Measurements from ENCODE around the gene FAM83E. TPM values are rescaled to one million over a fixed set of nuclear protein-coding genes. Genes with fewer than 3 reads are reported as not detected.

The FAM83E gene
- total RNA-seq, 2 experiments from 2014 or later, result 4.4 TPM

GRCh38 chr19:48646001-48646721, 31.3 kb upstream of the FAM83E start, which contains the start of gene CA11:
TSS of gene CA11 (minus strand) at chr19:48646187. CDS start at chr19:48645632, 555 bp downstream.
- Mint-ChIP-seq H3K27ac (peak within 1 kb of the TSS; percentile 78), H3K9me3 (no peaks in the 10 kb centered on the region), H3K27me3 (no peaks in the 10 kb centered on the region), H3K4me1 (peaks cover 28% of the 10 kb centered on the region), H3K4me3 (peak within 1 kb of the TSS; percentile 86), H3K36me3 (no peaks in the 10 kb centered on the region)
- DNase-seq, result peak; percentile 94

DNA sequence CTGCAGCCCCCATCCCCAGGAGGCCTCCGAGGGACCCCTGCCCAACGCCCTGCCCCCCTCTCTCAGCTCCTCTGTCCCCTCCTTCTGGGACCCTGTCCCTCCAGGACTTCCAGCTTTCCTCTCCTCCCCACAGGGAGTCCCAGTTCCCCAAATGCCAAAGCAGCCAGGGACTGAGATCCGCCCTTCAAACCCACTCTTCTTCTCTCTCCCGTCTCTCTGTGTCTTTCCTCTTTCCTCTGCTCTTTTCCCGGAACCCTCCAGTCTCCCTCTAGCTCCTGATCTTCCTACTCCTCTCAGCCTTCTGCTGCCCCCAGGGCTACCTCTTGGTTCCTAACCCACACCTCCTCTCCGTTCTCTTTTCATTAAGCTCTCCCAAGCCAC, 30.7 kb upstream of the FAM83E start:
- H3K4me3 Mint-ChIP-seq, result peak overlapping the region; percentile 86
- H3K36me3 Mint-ChIP-seq, result no peaks in the 10 kb centered on the region
- peak overlapping the region; percentile 77 for H3K27ac Mint-ChIP-seq
- H3K4me1 Mint-ChIP-seq, result peaks cover 28% of the 10 kb centered on the region
- DNase-seq, result no peak
- H3K9me3 Mint-ChIP-seq, result no peaks in the 10 kb centered on the region
- no peaks in the 10 kb centered on the region for H3K27me3 Mint-ChIP-seq

GRCh38 chr19:48644839-48645619, 30.2 kb upstream of the FAM83E start:
- Mint-ChIP-seq H3K27me3 (no peaks in the 10 kb centered on the region), H3K27ac (peak overlapping the region; percentile 78), H3K4me1 (peaks cover 28% of the 10 kb centered on the region), H3K36me3 (no peaks in the 10 kb centered on the region), H3K4me3 (peak overlapping the region; percentile 86), H3K9me3 (no peaks in the 10 kb centered on the region)
- peak; percentile 76 for DNase-seq

DNA sequence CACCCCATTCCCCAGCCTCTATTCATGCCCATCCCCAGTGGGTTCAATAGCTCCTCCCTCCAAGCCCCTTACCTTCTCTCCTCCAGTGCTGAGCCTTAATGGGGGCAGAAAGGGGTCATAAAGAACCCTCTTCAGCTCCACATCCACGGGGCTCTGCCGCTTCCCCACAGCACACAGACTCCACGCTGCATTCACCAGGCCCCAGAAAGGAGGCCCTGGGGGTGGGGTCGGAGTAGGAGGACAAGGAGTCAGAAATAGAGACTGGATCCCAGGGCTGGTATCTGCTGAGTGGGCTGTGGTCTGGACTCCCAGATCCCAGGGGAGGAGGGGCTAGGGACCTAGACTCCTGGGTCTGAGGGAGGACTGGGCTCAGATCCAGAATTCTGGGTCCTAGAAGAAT, 29.5 kb upstream of the FAM83E start:
- no peak overlapping the region for H3K27ac Mint-ChIP-seq
- H3K36me3 Mint-ChIP-seq, result no peaks in the 10 kb centered on the region
- peak overlapping the region; percentile 30 for H3K4me3 Mint-ChIP-seq

DNA sequence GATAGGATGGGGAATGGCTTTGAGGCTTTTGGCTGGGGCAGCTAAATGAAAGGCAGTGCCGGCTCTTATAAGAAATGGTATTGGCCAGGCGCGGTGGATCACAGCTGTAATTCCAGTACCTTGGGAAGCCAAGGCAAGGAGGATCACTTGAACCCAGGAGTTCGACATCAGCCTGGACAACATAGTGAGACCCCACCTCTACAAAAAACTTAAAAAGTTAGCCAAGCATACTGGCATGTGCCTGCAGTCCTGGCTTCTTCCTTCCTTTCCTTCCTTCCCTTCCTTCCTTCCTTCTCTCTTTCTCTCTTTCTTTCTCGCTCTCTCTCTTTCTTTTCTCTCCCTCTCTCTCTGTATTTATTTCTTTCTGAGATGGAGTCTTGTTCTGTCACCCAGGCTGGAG, 28.0 kb upstream of the FAM83E start:
- Mint-ChIP-seq H3K36me3 (peaks cover 10% of the 10 kb centered on the region), H3K9me3 (no peaks in the 10 kb centered on the region), H3K4me1 (peaks cover 35% of the 10 kb centered on the region), H3K27me3 (no peaks in the 10 kb centered on the region), H3K4me3 (no peak overlapping the region), H3K27ac (no peak overlapping the region)
- DNase-seq, result no peak

More for the DNA sequence above, 29.5 kb upstream of the FAM83E start:
- Mint-ChIP-seq H3K9me3 (no peaks in the 10 kb centered on the region), H3K27me3 (no peaks in the 10 kb centered on the region), H3K4me1 (peaks cover 27% of the 10 kb centered on the region)
- no peak for DNase-seq

DNA sequence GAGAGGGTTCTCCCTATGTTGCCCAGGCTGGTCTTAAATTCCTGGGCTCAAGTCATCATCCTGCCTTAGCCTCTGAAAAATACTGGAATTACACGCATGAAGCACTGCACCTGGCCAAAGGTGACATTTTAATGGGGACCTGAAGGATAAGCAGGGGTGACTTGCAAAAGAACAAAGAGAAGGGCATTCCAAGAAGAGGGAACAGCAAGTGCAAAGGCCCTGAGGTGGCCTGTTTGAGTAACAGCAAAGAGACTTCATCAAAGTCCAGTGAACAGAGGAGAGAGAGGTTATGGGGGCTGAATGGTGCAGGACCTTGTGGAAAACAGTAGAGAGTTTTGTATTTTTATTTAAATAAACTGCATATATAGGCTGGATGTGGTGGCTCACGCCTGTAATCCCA, 27.0 kb upstream of the FAM83E start:
- Mint-ChIP-seq H3K27ac (no peak overlapping the region), H3K36me3 (peaks cover 10% of the 10 kb centered on the region), H3K4me3 (no peak overlapping the region), H3K9me3 (no peaks in the 10 kb centered on the region), H3K27me3 (no peaks in the 10 kb centered on the region), H3K4me1 (peaks cover 39% of the 10 kb centered on the region)
- no peak for DNase-seq

DNA sequence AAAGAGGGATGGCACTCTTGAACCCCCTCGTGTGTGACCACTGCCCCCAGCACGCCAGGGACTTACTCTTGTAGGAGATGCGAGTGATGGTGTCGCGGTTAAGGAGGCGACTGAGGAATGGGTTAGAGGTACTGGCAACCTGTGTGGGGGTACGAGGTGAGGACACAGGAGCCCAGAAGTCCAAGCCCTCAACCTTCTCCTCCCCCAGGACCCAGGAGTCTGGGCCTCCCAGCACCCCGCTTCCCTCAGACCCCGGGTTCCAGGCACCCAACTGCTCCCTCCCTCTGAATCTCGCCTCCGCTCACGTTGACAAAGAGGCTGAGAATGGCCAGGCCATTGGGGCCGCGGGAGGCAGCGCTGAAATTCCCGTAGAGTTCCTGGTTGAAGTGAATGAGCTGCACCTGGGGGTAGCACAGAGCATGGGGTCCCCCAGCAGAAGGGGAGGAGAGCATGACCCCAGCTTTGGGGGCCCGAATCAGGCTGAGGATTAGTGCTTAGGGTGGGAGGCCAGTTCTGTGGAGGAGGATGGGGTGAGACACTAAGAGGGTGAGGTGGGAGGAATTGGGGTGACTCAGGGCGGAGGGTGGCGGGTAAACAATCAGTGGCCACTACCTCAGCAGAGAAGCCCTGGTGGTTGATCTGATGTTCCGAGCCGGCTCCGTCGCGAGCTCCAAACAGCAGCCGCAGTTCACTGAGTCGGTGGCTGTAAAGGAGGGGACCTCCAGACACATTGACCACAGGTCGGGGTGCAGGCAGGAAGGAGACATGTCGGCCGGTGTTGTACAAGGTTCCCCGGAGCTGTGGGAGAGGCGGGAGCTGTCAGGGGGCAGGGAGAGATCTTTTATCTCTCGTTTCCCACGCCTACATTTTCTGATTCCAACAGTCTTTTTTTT, 24.9 kb upstream of the FAM83E start:
- Mint-ChIP-seq H3K4me1 (peaks cover 35% of the 10 kb centered on the region), H3K36me3 (peaks cover 10% of the 10 kb centered on the region), H3K27me3 (no peaks in the 10 kb centered on the region), H3K4me3 (peak overlapping the region; percentile 45), H3K27ac (peak overlapping the region; percentile 51), H3K9me3 (no peaks in the 10 kb centered on the region)
- DNase-seq, result no peak

- H3K27ac Mint-ChIP-seq, result peak overlapping the region; percentile 98
- H3K4me1 Mint-ChIP-seq, result peaks cover 38% of the 10 kb centered on the region
- H3K36me3 Mint-ChIP-seq, result peaks cover 10% of the 10 kb centered on the region
- H3K27me3 Mint-ChIP-seq, result no peaks in the 10 kb centered on the region
- no peaks in the 10 kb centered on the region for H3K9me3 Mint-ChIP-seq
- H3K4me3 Mint-ChIP-seq, result peak overlapping the region; percentile 87
- no peak for DNase-seq
Measured at GRCh38 chr19:48638831-48639381, 24.0 kb upstream of the FAM83E start.

GRCh38 chr19:48637948-48638830, 23.3 kb upstream of the FAM83E start:
- peaks cover 42% of the 10 kb centered on the region for H3K4me1 Mint-ChIP-seq
- DNase-seq, result peak; percentile 78

GRCh38 chr19:48637449-48637947, 22.6 kb upstream of the FAM83E start:
- peaks cover 47% of the 10 kb centered on the region for H3K4me1 Mint-ChIP-seq

More at GRCh38 chr19:48637948-48638830, 23.3 kb upstream of the FAM83E start:
- H3K27ac Mint-ChIP-seq, result peak overlapping the region; percentile 98
- no peaks in the 10 kb centered on the region for H3K27me3 Mint-ChIP-seq
- no peaks in the 10 kb centered on the region for H3K9me3 Mint-ChIP-seq
- H3K36me3 Mint-ChIP-seq, result peaks cover 10% of the 10 kb centered on the region
- peak overlapping the region; percentile 87 for H3K4me3 Mint-ChIP-seq

GRCh38 chr19:48636859-48637448, 22.1 kb upstream of the FAM83E start, which contains the start of gene DBP:
TSS of gene DBP (minus strand) at chr19:48637379. CDS start at chr19:48636994, 385 bp downstream.
- Mint-ChIP-seq H3K36me3 (peaks cover 10% of the 10 kb centered on the region), H3K4me3 (peak within 1 kb of the TSS; percentile 95), H3K4me1 (peaks cover 50% of the 10 kb centered on the region), H3K27ac (peak within 1 kb of the TSS; percentile 98), H3K27me3 (no peaks in the 10 kb centered on the region), H3K9me3 (no peaks in the 10 kb centered on the region)
- DNase-seq, result no peak

More at GRCh38 chr19:48637449-48637947, 22.6 kb upstream of the FAM83E start:
- Mint-ChIP-seq H3K36me3 (peaks cover 10% of the 10 kb centered on the region), H3K4me3 (peak overlapping the region; percentile 95), H3K9me3 (no peaks in the 10 kb centered on the region), H3K27ac (peak overlapping the region; percentile 98), H3K27me3 (no peaks in the 10 kb centered on the region)
- peak; percentile 99 for DNase-seq

GRCh38 chr19:48635966-48636858, 21.3 kb upstream of the FAM83E start:
- H3K9me3 Mint-ChIP-seq, result no peaks in the 10 kb centered on the region
- H3K36me3 Mint-ChIP-seq, result peaks cover 10% of the 10 kb centered on the region
- DNase-seq, result no peak
- no peaks in the 10 kb centered on the region for H3K27me3 Mint-ChIP-seq
- H3K4me1 Mint-ChIP-seq, result peaks cover 50% of the 10 kb centered on the region
- peak overlapping the region; percentile 95 for H3K4me3 Mint-ChIP-seq
- H3K27ac Mint-ChIP-seq, result peak overlapping the region; percentile 92

All from activated naive CD8-positive, alpha-beta T cell treated with anti-CD3 and anti-CD28 coated beads for 36 hours (primary cell).